Mucosa of descending colon (tissue), 3 donors: ENCODE measurements around the gene CNKSR3. TPM values are rescaled to one million over a fixed set of nuclear protein-coding genes. Genes with fewer than 3 reads are reported as not detected.

Experiments
- ATAC-seq: fragments of 200-7000 bp; cut with Tn5 transposase; one replicate; pipeline ENCODE4 v1.9.1; 2020; ENCODE audit warnings: mild to moderate bottlenecking, moderate library complexity
- DNase-seq, 3 donors: peaks; one replicate each; pipeline ENCODE4 v3.0.0-alpha.2; 2020
- H3K36me3 ChIP-seq: fragments of 200-600 bp; one replicate; pipeline ENCODE4 v1.8.0; 2021; ENCODE audit warnings: low read depth, mild to moderate bottlenecking
- H3K4me1 ChIP-seq: fragments of 200-600 bp; one replicate; pipeline ENCODE4 v1.8.0; 2021; ENCODE audit warnings: low read depth, mild to moderate bottlenecking
- H3K4me3 ChIP-seq: fragments of 200-600 bp; one replicate; pipeline ENCODE4 v1.8.0; 2021; ENCODE audit warnings: mild to moderate bottlenecking
- H3K9me3 ChIP-seq: fragments of 200-600 bp; one replicate; pipeline ENCODE4 v1.8.0; 2021; ENCODE audit warnings: mild to moderate bottlenecking
- CTCF ChIP-seq: fragments of 200-600 bp; IDR thresholded peaks from one replicate; pipeline ENCODE4 v1.8.0; 2022; ENCODE audit warnings: antibody characterized with exemption, mild to moderate bottlenecking
- intact Hi-C, 2 donors: fragments of 100-400 bp; cut with DNase I in 1 of 2; cut with micrococcal nuclease in 1 of 2; formaldehyde crosslinking; loops; one replicate each; pipeline versions ENCODE4 v1.11.0 to v1.11.1; 2022; cut with DNase I, micrococcal nuclease
- total RNA-seq, 3 donors: library from RNA; stranded (reverse); fragmentation: NEBNext Ultra II Directional in 2 of 3; extraction: Animal tissue kit (Norgen Biotek cat#: 25700) in 2 of 3; gene quantifications; one replicate each; pipeline versions ENCODE4 v1.2.1 to v1.2.4, GENCODE V29; 2021 to 2023
- donor health status: DM: no; HTN: no; CAD: no; lungs with moderate emphysema.
- donor health status: DM: no; HTN: no; CAD: no.
- donor health status: DM: no; HTN: yes; CAD: no.

CNKSR3 gene
- total RNA-seq, 3 donors from 2014 or later = 16.5 to 39.0 (median 33.6) TPM

- no peaks in the 10 kb centered on the region for H3K9me3 ChIP-seq
- no peak for ATAC-seq
- intact Hi-C loops = no loop called here
- no peaks in the 10 kb centered on the region for H3K36me3 ChIP-seq
- H3K4me1 ChIP-seq = no peaks in the 10 kb centered on the region
- no peak overlapping the region for H3K4me3 ChIP-seq
- no peak for DNase-seq
- TF ChIP-seq CTCF = no peak
Measured at GRCh38 chr6:154466971-154467679, 43.4 kb downstream of the CNKSR3 start.

- DNase-seq (no peak), ATAC-seq (no peak)
- Histone ChIP-seq H3K4me3 (no peak overlapping the region), H3K4me1 (no peaks in the 10 kb centered on the region), H3K36me3 (no peaks in the 10 kb centered on the region), H3K9me3 (no peaks in the 10 kb centered on the region)
- TF ChIP-seq CTCF = no peak
- intact Hi-C loops = no loop called here
Measured at GRCh38 chr6:154466139-154466538, 44.3 kb downstream of the CNKSR3 start.

GRCh38 chr6:154463573-154464419 is 46.7 kb downstream of the CNKSR3 start:
- no peak for ATAC-seq
- no peaks in the 10 kb centered on the region for H3K9me3 ChIP-seq

GRCh38 chr6:154462425-154462824 is 48.1 kb downstream of the CNKSR3 start:
- Histone ChIP-seq H3K9me3 (no peaks in the 10 kb centered on the region), H3K4me1 (no peaks in the 10 kb centered on the region), H3K4me3 (no peak overlapping the region), H3K36me3 (no peaks in the 10 kb centered on the region)
- no peak for TF ChIP-seq CTCF
- DNase-seq (no peak), ATAC-seq (no peak)
- intact Hi-C loops = no loop called here

More at GRCh38 chr6:154463573-154464419, 46.7 kb downstream of the CNKSR3 start:
- no peaks in the 10 kb centered on the region for H3K4me1 ChIP-seq
- H3K36me3 ChIP-seq = no peaks in the 10 kb centered on the region
- H3K4me3 ChIP-seq = no peak overlapping the region
- TF ChIP-seq CTCF = no peak
- DNase-seq = no peak
- intact Hi-C loops = no loop called here

DNA sequence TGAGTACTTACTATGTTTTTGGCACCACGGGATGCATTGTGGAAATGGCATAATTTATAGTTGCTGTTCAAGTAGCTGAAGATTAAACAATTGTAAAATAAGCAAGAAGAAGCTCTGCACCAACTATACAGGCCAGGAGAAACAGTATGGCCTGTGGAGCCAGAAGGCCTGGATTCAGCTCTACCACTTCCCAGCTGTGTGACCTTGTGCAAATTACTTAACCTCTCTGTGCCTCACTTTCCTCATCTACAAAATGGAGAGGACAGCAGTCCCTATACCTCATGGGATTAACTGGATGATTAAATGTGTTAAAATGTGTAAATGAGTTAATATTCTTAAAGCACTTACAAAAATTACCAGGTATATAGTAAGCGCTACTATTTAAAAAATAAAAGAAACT is 49.1 kb downstream of the CNKSR3 start:
- no peak for TF ChIP-seq CTCF
- no peaks in the 10 kb centered on the region for H3K9me3 ChIP-seq
- no peaks in the 10 kb centered on the region for H3K36me3 ChIP-seq
- DNase-seq (no peak), ATAC-seq (no peak)
- no peak overlapping the region for H3K4me3 ChIP-seq
- H3K4me1 ChIP-seq = no peaks in the 10 kb centered on the region
- intact Hi-C loops = no loop called here
